PC-9 (cell line): ENCODE measurements around the gene NDUFAF2. TPM values are rescaled to one million over a fixed set of nuclear protein-coding genes. Genes with fewer than 3 reads are reported as not detected.

Experiments used
- BruUV-seq: library from RNA; stranded (reverse); fragments of 400-500 nt; replicated peaks from 2 replicates; lab custom pipeline; 2021; lab: Mats Ljungman, UMichigan
- CTCF ChIA-PET: fragments of 300-600 bp; sonication (Branson Sonifier 250); formaldehyde crosslinking; loops from one replicate; lab custom pipeline; 2022; ENCODE audit warnings: antibody characterized with exemption; lab: Charles Lee
- POLR2A ChIA-PET: fragments of 300-600 bp; sonication (Branson Sonifier 250); formaldehyde crosslinking; loops from one replicate; lab custom pipeline; 2022; ENCODE audit warnings: antibody characterized with exemption; ENCODE audit not compliant: unreplicated experiment; lab: Charles Lee
- DNase-seq, 2 experiments: peaks; one replicate each; pipeline versions ENCODE4 v3.0.0 to v3.0.0-alpha.2; 2015 to 2022; ENCODE audit warnings: mixed read lengths in 1 of 2
- H2AFZ ChIP-seq: fragments of 200-600 bp; sonication (generic); 2 replicates; pipeline ENCODE4 v1.8.1; 2017; ENCODE audit warnings: antibody characterized with exemption
- H3F3A ChIP-seq: fragments of 200-600 bp; sonication (generic); 2 replicates; pipeline ENCODE4 v1.8.1; 2017; ENCODE audit warnings: antibody characterized with exemption, mild to moderate bottlenecking, low read depth; ENCODE audit not compliant: insufficient read depth
- H3K27ac ChIP-seq: fragments of 200-600 bp; sonication (generic); 2 replicates; pipeline ENCODE4 v1.6.1; 2016; ENCODE audit warnings: mixed run types
- H3K27me3 ChIP-seq: fragments of 200-600 bp; sonication (generic); 2 replicates; pipeline ENCODE4 v1.6.1; 2016; ENCODE audit warnings: low read depth, mixed run types; ENCODE audit not compliant: insufficient read depth
- H3K36me3 ChIP-seq: fragments of 200-600 bp; sonication (generic); 2 replicates; pipeline ENCODE4 v1.6.1; 2016; ENCODE audit warnings: low read depth, mixed run types
- H3K4me1 ChIP-seq: fragments of 200-600 bp; sonication (generic); replicated peaks from 2 replicates; pipeline ENCODE4 v1.6.1; 2016; ENCODE audit warnings: mixed run types; ENCODE audit not compliant: insufficient read depth
- H3K4me2 ChIP-seq: fragments of 200-600 bp; sonication (generic); 2 replicates; pipeline ENCODE4 v1.6.1; 2017; ENCODE audit warnings: mixed run types
- H3K4me3 ChIP-seq: fragments of 200-600 bp; sonication (generic); 2 replicates; pipeline ENCODE4 v1.6.1; 2016; ENCODE audit warnings: mixed run types
- H3K79me2 ChIP-seq: fragments of 200-600 bp; sonication (generic); 2 replicates; pipeline ENCODE4 v1.6.1; 2017; ENCODE audit warnings: low read depth, mixed run types
- H3K9me2 ChIP-seq: fragments of 200-600 bp; sonication (generic); 2 replicates; pipeline ENCODE4 v1.8.1; 2017; ENCODE audit warnings: mild to moderate bottlenecking; ENCODE audit not compliant: insufficient read depth
- H3K9me3 ChIP-seq: fragments of 200-600 bp; sonication (generic); 2 replicates; pipeline ENCODE4 v1.8.1; 2016; ENCODE audit warnings: low read depth; ENCODE audit not compliant: insufficient read depth
- H4K20me1 ChIP-seq: fragments of 200-600 bp; sonication (generic); 2 replicates; pipeline ENCODE4 v1.8.1; 2017; ENCODE audit not compliant: insufficient read depth
- EZH2 ChIP-seq: fragments of 200-600 bp; sonication (generic); IDR thresholded peaks from 2 replicates; pipeline ENCODE4 v1.8.0; 2017; ENCODE audit warnings: antibody characterized with exemption, low read depth
- intact Hi-C: fragments of 100-400 bp; cut with micrococcal nuclease; formaldehyde crosslinking; loops from one replicate; pipeline ENCODE4 v1.10.0; 2022; ENCODE audit not compliant: unreplicated experiment
- total RNA-seq: library from RNA; stranded (reverse); gene quantifications from 2 replicates; pipeline ENCODE4 v1.2.3, GENCODE V29; 2021
- TF ChIP-seq, protein P1 (sequence below): fragments of 200-600 bp; sonication (generic); conservative IDR thresholded peaks from 2 replicates; pipeline ENCODE4 v1.6.1; 2017; ENCODE audit warnings: mixed run types, antibody characterized with exemption, mild to moderate bottlenecking, moderate library complexity

The NDUFAF2 gene
- total RNA-seq, 1 experiment from 2014 or later: 42.7 TPM

DNA sequence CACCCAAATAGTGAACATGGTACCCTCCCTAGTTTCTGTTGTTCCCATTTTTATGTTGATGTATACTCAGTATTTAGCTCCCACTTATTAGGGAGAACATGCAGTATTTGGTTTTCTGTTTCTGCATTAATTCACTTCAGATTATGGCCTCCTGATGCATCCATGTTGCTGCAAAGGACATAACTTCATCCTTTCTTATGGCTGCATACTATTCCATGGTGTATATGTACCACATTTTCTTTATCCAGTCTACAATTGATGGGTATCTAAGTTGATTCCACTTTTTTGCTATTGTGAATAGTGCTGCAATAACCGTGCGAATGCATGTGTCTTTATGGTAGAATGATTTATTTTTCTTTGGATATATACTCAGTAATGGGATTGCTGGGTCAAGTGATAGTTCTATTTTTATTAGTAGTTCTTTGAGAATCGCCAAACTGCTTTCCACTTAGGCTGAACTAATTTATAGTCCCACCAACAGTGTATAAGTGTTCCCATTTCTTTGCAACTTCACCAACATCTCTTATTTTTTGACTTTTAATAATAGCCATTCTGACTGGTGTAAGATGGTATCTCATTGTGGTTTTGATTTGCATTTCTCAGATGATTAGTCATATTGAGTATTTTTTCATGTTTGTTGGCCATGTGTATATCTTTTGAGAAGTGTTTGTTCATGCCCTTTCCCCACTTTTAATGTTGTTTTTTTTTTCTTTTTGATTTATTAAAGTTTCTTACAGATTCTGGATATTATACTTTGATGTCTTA lies 137.7 kb downstream of the NDUFAF2 start:
- Histone ChIP-seq H3F3A (no peaks in the 10 kb centered on the region), H3K4me3 (no peak overlapping the region), H3K4me1 (no peaks in the 10 kb centered on the region), H3K4me2 (no peak overlapping the region), H3K27me3 (no peaks in the 10 kb centered on the region), H3K79me2 (no peaks in the 10 kb centered on the region), H2AFZ (no peak overlapping the region), H3K36me3 (no peaks in the 10 kb centered on the region), H3K9me2 (no peaks in the 10 kb centered on the region; the same call in 1 of the 2 replicates), H3K27ac (no peak overlapping the region), H4K20me1 (no peaks in the 10 kb centered on the region), H3K9me3 (no peaks in the 10 kb centered on the region)
- intact Hi-C loops: no loop called here
- no peak for DNase-seq
- no TSS peak for BruUV-seq
- POLR2A ChIA-PET: interaction anchor here (0.7 kb wide), 1 partner anchor 36 kb away, joined by 4 read pairs; no protein-coding TSS in a partner anchor
- CTCF ChIA-PET: no interaction called here
- TF ChIP-seq, protein P1, sequence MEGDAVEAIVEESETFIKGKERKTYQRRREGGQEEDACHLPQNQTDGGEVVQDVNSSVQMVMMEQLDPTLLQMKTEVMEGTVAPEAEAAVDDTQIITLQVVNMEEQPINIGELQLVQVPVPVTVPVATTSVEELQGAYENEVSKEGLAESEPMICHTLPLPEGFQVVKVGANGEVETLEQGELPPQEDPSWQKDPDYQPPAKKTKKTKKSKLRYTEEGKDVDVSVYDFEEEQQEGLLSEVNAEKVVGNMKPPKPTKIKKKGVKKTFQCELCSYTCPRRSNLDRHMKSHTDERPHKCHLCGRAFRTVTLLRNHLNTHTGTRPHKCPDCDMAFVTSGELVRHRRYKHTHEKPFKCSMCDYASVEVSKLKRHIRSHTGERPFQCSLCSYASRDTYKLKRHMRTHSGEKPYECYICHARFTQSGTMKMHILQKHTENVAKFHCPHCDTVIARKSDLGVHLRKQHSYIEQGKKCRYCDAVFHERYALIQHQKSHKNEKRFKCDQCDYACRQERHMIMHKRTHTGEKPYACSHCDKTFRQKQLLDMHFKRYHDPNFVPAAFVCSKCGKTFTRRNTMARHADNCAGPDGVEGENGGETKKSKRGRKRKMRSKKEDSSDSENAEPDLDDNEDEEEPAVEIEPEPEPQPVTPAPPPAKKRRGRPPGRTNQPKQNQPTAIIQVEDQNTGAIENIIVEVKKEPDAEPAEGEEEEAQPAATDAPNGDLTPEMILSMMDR: no peak
- TF ChIP-seq EZH2: no peak

- Histone ChIP-seq H3K4me2 (no peak overlapping the region), H3K36me3 (no peaks in the 10 kb centered on the region), H3K9me2 (no peaks in the 10 kb centered on the region; the same call in 1 of the 2 replicates), H3K27ac (no peak overlapping the region), H2AFZ (no peak overlapping the region), H3K27me3 (no peaks in the 10 kb centered on the region), H3K9me3 (no peaks in the 10 kb centered on the region), H4K20me1 (no peaks in the 10 kb centered on the region), H3F3A (no peaks in the 10 kb centered on the region), H3K79me2 (no peaks in the 10 kb centered on the region), H3K4me3 (no peak overlapping the region), H3K4me1 (no peaks in the 10 kb centered on the region)
- ChIA-PET POLR2A (no interaction called here), CTCF (no interaction called here)
- no peak for DNase-seq
- no peak for TF ChIP-seq EZH2
- TF ChIP-seq, protein P1: no peak
- intact Hi-C loops: no loop called here
- no TSS peak for BruUV-seq
Measured at GRCh38 chr5:61084658-61085057, 139.7 kb downstream of the NDUFAF2 start.

GRCh38 chr5:61085885-61086284 lies 140.9 kb downstream of the NDUFAF2 start:
- TF ChIP-seq EZH2: no peak
- TF ChIP-seq, protein P1: no peak
- H3K9me3 ChIP-seq: no peaks in the 10 kb centered on the region
- H3K27ac ChIP-seq: no peak overlapping the region
- no peak overlapping the region for H3K4me3 ChIP-seq
- no peaks in the 10 kb centered on the region for H3K36me3 ChIP-seq
- H3K27me3 ChIP-seq: no peaks in the 10 kb centered on the region
- no peaks in the 10 kb centered on the region for H4K20me1 ChIP-seq
- H3F3A ChIP-seq: no peaks in the 10 kb centered on the region
- H2AFZ ChIP-seq: no peak overlapping the region
- no peaks in the 10 kb centered on the region for H3K4me1 ChIP-seq
- no peaks in the 10 kb centered on the region for H3K79me2 ChIP-seq
- BruUV-seq: no TSS peak
- CTCF ChIA-PET: interaction anchor here (0.6 kb wide), 1 partner anchor 386 kb away, joined by 4 read pairs; the partner anchor contains the start of gene DEPDC1B
- intact Hi-C loops: no loop called here
- POLR2A ChIA-PET: no interaction called here
- H3K4me2 ChIP-seq: no peak overlapping the region
- no peak for DNase-seq
- H3K9me2 ChIP-seq: no peaks in the 10 kb centered on the region; the same call in 1 of the 2 replicates
